Ishikawa (cell line): ENCODE data around the gene CACNA1C.

Experiments
- CEBPB ChIP-seq: IDR thresholded peaks from 2 replicates; pipeline ENCODE4 v1.6.1; 2012
- CREB1 ChIP-seq: IDR thresholded peaks from 2 replicates; pipeline ENCODE4 v1.6.1; 2012; ENCODE audit warnings: low read depth
- EGR1 ChIP-seq: IDR thresholded peaks from 2 replicates; pipeline ENCODE4 v1.6.1; 2012
- EP300 ChIP-seq: IDR thresholded peaks from 2 replicates; pipeline ENCODE4 v1.6.1; 2012; ENCODE audit warnings: borderline replicate concordance
- FOXM1 ChIP-seq: IDR thresholded peaks from 2 replicates; pipeline ENCODE4 v1.6.1; 2012; ENCODE audit warnings: low read depth, borderline replicate concordance
- NFIC ChIP-seq: IDR thresholded peaks from 2 replicates; pipeline ENCODE4 v1.6.1; 2012
- RAD21 ChIP-seq: IDR thresholded peaks from 2 replicates; pipeline ENCODE4 v1.6.1; 2012; ENCODE audit warnings: low read depth
- TAF1 ChIP-seq: IDR thresholded peaks from 2 replicates; pipeline ENCODE4 v1.6.1; 2012; ENCODE audit warnings: low read depth, mild to moderate bottlenecking
- TCF12 ChIP-seq: IDR thresholded peaks from 2 replicates; pipeline ENCODE4 v1.6.1; 2012; ENCODE audit warnings: low read depth
- TEAD4 ChIP-seq: IDR thresholded peaks from 2 replicates; pipeline ENCODE4 v1.6.1; 2012
- YY1 ChIP-seq: IDR thresholded peaks from 2 replicates; pipeline ENCODE4 v1.6.1; 2012; ENCODE audit warnings: low read depth
- ZBTB7A ChIP-seq: IDR thresholded peaks from 2 replicates; pipeline ENCODE4 v1.6.1; 2012; ENCODE audit warnings: low read depth
- TF ChIP-seq, protein P1 (sequence below): IDR thresholded peaks from 2 replicates; pipeline ENCODE4 v1.6.1; 2012; ENCODE audit warnings: low read depth, mild to moderate bottlenecking
- TF ChIP-seq, protein P2 (sequence below): IDR thresholded peaks from 2 replicates; pipeline ENCODE4 v1.6.1; 2012
- TF ChIP-seq, protein P3 (sequence below): IDR thresholded peaks from 2 replicates; pipeline ENCODE4 v1.6.1; 2012

CACNA1C gene

DNA sequence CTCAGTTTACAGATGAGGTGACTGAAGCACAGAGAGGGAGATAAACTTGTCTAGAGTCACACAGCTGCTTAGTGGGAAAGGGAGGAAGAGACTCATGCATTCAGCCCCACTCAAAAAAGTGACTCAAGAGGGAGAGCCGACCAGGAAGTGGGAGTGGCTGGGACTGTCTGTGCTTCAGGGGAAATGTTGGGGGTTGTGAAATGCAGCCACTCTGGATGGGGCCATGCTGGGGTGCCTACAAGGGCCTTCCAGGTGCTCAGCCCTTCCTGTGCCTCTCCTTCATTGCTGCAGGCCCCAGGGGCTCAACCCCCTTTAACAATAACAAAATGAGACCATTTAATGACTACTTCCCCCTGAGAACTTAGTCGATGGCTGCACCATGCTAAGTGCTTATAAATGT, 41.8 kb downstream of the CACNA1C start:
- TF ChIP-seq, protein P1, sequence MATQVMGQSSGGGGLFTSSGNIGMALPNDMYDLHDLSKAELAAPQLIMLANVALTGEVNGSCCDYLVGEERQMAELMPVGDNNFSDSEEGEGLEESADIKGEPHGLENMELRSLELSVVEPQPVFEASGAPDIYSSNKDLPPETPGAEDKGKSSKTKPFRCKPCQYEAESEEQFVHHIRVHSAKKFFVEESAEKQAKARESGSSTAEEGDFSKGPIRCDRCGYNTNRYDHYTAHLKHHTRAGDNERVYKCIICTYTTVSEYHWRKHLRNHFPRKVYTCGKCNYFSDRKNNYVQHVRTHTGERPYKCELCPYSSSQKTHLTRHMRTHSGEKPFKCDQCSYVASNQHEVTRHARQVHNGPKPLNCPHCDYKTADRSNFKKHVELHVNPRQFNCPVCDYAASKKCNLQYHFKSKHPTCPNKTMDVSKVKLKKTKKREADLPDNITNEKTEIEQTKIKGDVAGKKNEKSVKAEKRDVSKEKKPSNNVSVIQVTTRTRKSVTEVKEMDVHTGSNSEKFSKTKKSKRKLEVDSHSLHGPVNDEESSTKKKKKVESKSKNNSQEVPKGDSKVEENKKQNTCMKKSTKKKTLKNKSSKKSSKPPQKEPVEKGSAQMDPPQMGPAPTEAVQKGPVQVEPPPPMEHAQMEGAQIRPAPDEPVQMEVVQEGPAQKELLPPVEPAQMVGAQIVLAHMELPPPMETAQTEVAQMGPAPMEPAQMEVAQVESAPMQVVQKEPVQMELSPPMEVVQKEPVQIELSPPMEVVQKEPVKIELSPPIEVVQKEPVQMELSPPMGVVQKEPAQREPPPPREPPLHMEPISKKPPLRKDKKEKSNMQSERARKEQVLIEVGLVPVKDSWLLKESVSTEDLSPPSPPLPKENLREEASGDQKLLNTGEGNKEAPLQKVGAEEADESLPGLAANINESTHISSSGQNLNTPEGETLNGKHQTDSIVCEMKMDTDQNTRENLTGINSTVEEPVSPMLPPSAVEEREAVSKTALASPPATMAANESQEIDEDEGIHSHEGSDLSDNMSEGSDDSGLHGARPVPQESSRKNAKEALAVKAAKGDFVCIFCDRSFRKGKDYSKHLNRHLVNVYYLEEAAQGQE = no peak
- TF ChIP-seq, protein P2, sequence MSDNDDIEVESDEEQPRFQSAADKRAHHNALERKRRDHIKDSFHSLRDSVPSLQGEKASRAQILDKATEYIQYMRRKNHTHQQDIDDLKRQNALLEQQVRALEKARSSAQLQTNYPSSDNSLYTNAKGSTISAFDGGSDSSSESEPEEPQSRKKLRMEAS = no peak
- no peak for TF ChIP-seq FOXM1
- no peak for TF ChIP-seq TEAD4
- TF ChIP-seq CEBPB = no peak
- TF ChIP-seq NFIC = no peak
- no peak for TF ChIP-seq YY1
- TF ChIP-seq EGR1 = no peak
- no peak for TF ChIP-seq TCF12

DNA sequence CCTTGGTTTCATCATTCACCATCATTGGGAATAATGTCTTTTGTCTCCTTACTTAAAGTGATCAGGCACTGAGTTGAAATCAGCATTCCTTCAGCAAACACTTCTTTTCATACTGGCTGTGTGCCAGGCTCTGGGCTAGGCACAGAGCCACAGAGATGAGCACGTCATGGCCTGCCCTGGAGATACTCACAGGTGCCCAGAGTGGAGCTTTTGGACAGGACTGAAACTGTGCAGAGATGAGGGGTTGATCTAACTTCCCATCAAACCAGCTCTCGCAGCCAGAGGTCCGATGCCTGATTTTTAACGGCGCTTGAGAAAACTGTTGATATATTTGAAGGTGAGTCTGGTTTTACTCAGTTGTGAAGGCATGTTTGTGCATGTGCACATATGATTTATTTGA, 43.1 kb downstream of the CACNA1C start:
- TF ChIP-seq FOXM1 = no peak
- TF ChIP-seq EGR1 = no peak
- TF ChIP-seq NFIC = no peak
- TF ChIP-seq TEAD4 = no peak
- TF ChIP-seq, protein P2 = no peak
- TF ChIP-seq, protein P1 = no peak
- TF ChIP-seq CREB1 = no peak
- no peak for TF ChIP-seq EP300
- TF ChIP-seq CEBPB = no peak
- TF ChIP-seq, protein P3, sequence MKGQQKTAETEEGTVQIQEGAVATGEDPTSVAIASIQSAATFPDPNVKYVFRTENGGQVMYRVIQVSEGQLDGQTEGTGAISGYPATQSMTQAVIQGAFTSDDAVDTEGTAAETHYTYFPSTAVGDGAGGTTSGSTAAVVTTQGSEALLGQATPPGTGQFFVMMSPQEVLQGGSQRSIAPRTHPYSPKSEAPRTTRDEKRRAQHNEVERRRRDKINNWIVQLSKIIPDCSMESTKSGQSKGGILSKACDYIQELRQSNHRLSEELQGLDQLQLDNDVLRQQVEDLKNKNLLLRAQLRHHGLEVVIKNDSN = no peak
- TF ChIP-seq TCF12 = no peak
- TF ChIP-seq RAD21 = no peak
- TF ChIP-seq YY1 = no peak
- TF ChIP-seq ZBTB7A = no peak
- TF ChIP-seq TAF1 = no peak

DNA sequence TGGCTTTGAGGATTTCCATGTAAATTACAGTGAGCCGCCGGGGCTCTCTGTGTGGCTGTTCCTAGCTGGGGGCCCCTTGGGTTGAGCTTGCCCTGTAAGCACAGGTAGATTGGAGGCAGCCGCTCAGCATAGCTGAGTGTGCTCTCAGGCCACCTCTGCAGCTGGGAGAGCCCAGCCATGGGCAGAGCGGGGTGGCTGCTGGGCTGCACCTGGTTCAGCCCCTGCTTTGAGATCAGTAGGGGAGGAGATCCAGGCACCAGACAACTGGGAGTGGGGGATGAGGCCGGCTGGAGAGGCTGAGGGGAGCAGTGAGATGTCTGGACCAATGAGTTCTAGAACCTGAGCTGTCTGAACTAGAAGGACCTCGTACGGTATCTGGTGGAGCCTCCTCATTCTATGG, 44.8 kb downstream of the CACNA1C start:
- TF ChIP-seq EGR1 (no peak), TAF1 (no peak), ZBTB7A (no peak)
- TF ChIP-seq, protein P2 = no peak
- TF ChIP-seq, protein P3 = no peak
- TF ChIP-seq, protein P1 = no peak

DNA sequence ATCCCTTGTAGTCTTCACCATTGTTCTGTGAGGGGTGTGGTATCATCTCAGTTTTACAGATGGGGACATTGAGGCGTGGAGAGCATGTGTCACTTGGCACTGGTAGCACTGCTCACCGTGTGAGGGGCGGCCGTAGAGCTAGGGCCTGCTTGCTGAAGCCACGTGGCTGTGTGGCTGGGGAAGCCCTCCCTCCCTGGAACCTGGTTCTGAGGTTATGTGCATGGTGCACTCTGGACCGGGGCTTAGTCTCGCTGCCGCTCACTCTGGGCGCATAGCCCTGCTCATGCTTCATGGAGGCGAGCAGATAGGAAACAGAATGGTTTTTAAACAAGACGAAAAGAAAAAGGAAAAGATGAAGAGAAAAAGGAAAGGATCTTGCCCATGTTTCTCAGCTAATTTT, 46.1 kb downstream of the CACNA1C start:
- TF ChIP-seq, protein P1 = no peak
